Kidney epithelial cell (primary cell): Measurements from ENCODE around the gene C18orf32. TPM values are rescaled to one million over a fixed set of nuclear protein-coding genes. Genes with fewer than 3 reads are reported as not detected.

Experiments
- DNase-seq: peaks from one replicate; pipeline ENCODE4 v3.0.0-alpha.2; 2010; ENCODE audit warnings: low read depth
- H3K27me3 ChIP-seq: 2 replicates; pipeline ENCODE4 v1.6.0; 2011; ENCODE audit warnings: low read length; ENCODE audit not compliant: control insufficient read depth, insufficient read depth
- H3K36me3 ChIP-seq: 2 replicates; pipeline ENCODE4 v1.5.1; 2011; ENCODE audit warnings: low read length; ENCODE audit not compliant: control insufficient read depth, insufficient read depth
- H3K4me3 ChIP-seq: 2 replicates; pipeline ENCODE4 v1.5.1; 2011; ENCODE audit warnings: low read depth, mild to moderate bottlenecking, control low read depth, low read length
- CTCF ChIP-seq: IDR thresholded peaks from 2 replicates; pipeline ENCODE4 v1.5.1; 2011; ENCODE audit warnings: mild to moderate bottlenecking, moderate library complexity, low read length, control low read depth, inconsistent platforms; ENCODE audit not compliant: insufficient read depth, poor library complexity, severe bottlenecking
- total RNA-seq: library from RNA; depleted of rRNA; stranded (reverse); fragments of >200 nt; gene quantifications from 2 replicates; pipeline ENCODE4 v1.2.3, GENCODE V29; 2015

The C18orf32 gene
- total RNA-seq, 1 donor from 2014 or later: 44.5 TPM

- no peak for TF ChIP-seq CTCF
- DNase-seq: no peak
- Histone ChIP-seq H3K36me3 (no peaks in the 10 kb centered on the region), H3K27me3 (no peaks in the 10 kb centered on the region), H3K4me3 (no peak overlapping the region)
Measured at GRCh38 chr18:49446481-49446880, 40.6 kb downstream of the C18orf32 start.

GRCh38 chr18:49444581-49444980 lies 42.5 kb downstream of the C18orf32 start:
- no peak for DNase-seq
- Histone ChIP-seq H3K27me3 (no peaks in the 10 kb centered on the region), H3K36me3 (no peaks in the 10 kb centered on the region)

GRCh38 chr18:49443837-49444236 lies 43.2 kb downstream of the C18orf32 start:
- no peak for DNase-seq
- Histone ChIP-seq H3K27me3 (no peaks in the 10 kb centered on the region), H3K36me3 (no peaks in the 10 kb centered on the region), H3K4me3 (no peak overlapping the region)
- TF ChIP-seq CTCF: no peak

More at GRCh38 chr18:49444581-49444980, 42.5 kb downstream of the C18orf32 start:
- TF ChIP-seq CTCF: no peak
- no peak overlapping the region for H3K4me3 ChIP-seq

GRCh38 chr18:49441338-49441938 lies 45.6 kb downstream of the C18orf32 start:
- TF ChIP-seq CTCF: no peak
- no peaks in the 10 kb centered on the region for H3K36me3 ChIP-seq
- no peak overlapping the region for H3K4me3 ChIP-seq
- H3K27me3 ChIP-seq: no peaks in the 10 kb centered on the region
- no peak for DNase-seq

- no peak overlapping the region for H3K4me3 ChIP-seq
- DNase-seq: no peak
Measured at GRCh38 chr18:49435170-49435569, 51.9 kb downstream of the C18orf32 start.

More at GRCh38 chr18:49435170-49435569, 51.9 kb downstream of the C18orf32 start:
- H3K36me3 ChIP-seq: no peaks in the 10 kb centered on the region
- TF ChIP-seq CTCF: no peak
- no peaks in the 10 kb centered on the region for H3K27me3 ChIP-seq
